Peyer's patch (tissue), 4 donors: ENCODE results near the gene CDH23.

Experiments used
- POLR2A ChIP-seq, 2 donors: fragments of 450-650 bp; IDR thresholded peaks; one replicate each; pipeline ENCODE4 v1.5.1; 2017; ENCODE audit warnings: antibody characterized with exemption in 2 of 2, mild to moderate bottlenecking in 2 of 2, moderate library complexity in 2 of 2
- TF ChIP-seq, protein P1 (sequence below), 6 experiments: fragments of 450-650 bp in 4 of 6; fragments of 200-600 bp in 2 of 6; sonication (generic) in 1 of 6; IDR thresholded peaks; one replicate each; pipeline ENCODE4 v1.5.1; 2017 to 2019; ENCODE audit warnings: antibody characterized with exemption in 6 of 6, mild to moderate bottlenecking in 3 of 6, moderate library complexity in 1 of 6

DNA sequence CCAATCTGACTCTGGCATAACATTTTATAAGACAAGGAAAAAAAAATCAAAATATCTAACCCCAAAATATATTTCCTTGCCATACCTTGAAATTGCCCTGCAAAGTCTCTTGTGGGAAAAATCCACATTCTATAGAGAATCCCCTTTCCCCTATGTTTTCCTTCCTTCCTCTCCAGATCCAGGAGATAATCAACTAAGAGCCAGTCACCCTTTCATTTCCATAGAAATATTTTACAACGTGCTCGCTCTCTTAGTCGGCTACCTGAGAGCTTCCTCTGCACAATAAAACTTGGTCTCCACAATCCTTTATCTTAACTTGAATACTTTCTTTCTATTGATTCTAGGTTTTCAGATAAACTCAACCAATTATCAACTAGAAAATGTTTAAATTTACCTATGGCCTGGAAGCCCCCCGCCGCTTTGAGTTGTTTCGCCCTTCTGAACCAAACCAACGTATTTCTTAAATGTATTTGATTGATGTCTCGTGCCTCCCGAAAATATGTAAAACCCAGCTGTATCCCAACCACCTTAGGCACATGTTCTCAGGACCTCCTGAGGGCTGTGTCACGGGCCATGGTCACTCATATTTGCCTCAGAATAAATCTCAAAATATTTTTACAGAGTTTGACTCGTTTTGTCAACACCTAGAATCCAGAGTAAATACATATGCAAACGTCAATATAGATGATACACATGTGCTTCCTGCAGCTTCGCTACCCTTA, 453.5 kb downstream of the CDH23 start:
- TF ChIP-seq, protein P1, sequence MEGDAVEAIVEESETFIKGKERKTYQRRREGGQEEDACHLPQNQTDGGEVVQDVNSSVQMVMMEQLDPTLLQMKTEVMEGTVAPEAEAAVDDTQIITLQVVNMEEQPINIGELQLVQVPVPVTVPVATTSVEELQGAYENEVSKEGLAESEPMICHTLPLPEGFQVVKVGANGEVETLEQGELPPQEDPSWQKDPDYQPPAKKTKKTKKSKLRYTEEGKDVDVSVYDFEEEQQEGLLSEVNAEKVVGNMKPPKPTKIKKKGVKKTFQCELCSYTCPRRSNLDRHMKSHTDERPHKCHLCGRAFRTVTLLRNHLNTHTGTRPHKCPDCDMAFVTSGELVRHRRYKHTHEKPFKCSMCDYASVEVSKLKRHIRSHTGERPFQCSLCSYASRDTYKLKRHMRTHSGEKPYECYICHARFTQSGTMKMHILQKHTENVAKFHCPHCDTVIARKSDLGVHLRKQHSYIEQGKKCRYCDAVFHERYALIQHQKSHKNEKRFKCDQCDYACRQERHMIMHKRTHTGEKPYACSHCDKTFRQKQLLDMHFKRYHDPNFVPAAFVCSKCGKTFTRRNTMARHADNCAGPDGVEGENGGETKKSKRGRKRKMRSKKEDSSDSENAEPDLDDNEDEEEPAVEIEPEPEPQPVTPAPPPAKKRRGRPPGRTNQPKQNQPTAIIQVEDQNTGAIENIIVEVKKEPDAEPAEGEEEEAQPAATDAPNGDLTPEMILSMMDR (IDR thresholded peaks at IDR 0.05): no peak
- TF ChIP-seq POLR2A (IDR thresholded peaks at IDR 0.05): no peak
